IMR-90 (cell line): ENCODE results near the gene PRSS33.

Source experiments
- CTCF ChIP-seq: conservative IDR thresholded peaks from 2 replicates; pipeline ENCODE4 v1.5.1; 2012; ENCODE audit warnings: mild to moderate bottlenecking, low read depth, low read length, improper control_type of control experiment
- MXI1 ChIP-seq: IDR thresholded peaks from 2 replicates; pipeline ENCODE4 v1.6.1; 2012; ENCODE audit warnings: low read depth, mild to moderate bottlenecking, low read length, moderate library complexity, borderline replicate concordance
- POLR2A ChIP-seq: IDR thresholded peaks from 2 replicates; pipeline ENCODE4 v1.6.1; 2012; ENCODE audit warnings: mild to moderate bottlenecking, low read depth, low read length
- RAD21 ChIP-seq: IDR thresholded peaks from 2 replicates; pipeline ENCODE4 v1.6.1; 2012; ENCODE audit warnings: low read length, improper control_type of control experiment
- RCOR1 ChIP-seq: IDR thresholded peaks from 2 replicates; pipeline ENCODE4 v1.6.1; 2012; ENCODE audit warnings: mild to moderate bottlenecking, low read length, improper control_type of control experiment; ENCODE audit not compliant: insufficient replicate concordance
- RFX5 ChIP-seq: IDR thresholded peaks from 2 replicates; pipeline ENCODE4 v1.8.0; 2012; ENCODE audit warnings: low read depth, mild to moderate bottlenecking, low read length, moderate library complexity

GRCh38 chr16:2799205-2799858 lies 12.0 kb upstream of the PRSS33 start:
- no peak for TF ChIP-seq CTCF
- TF ChIP-seq RAD21, result no peak
- no peak for TF ChIP-seq POLR2A
- TF ChIP-seq RFX5, result no peak
- no peak for TF ChIP-seq RCOR1
- no peak for TF ChIP-seq MXI1
